ENCODE measurements around the gene ZFP30.
"Not testable (repeated sequence)": the region's sequence is repeated elsewhere in the genome, so short reads cannot be mapped to it uniquely, and the experiment has no call there.

- TF ChIP-seq CTCF, POLR2A (IDR thresholded peaks at IDR 0.05): not testable (repeated sequence)
These were observed 1.9 kb upstream of the ZFP30 start for GRCh38 chr19:37657157-37657556.

Measured in breast epithelium (tissue), 3 donors.